Psoas muscle (tissue), 8 donors: ENCODE results near the gene TYMS. TPM values are rescaled to one million over a fixed set of nuclear protein-coding genes. Genes with fewer than 3 reads are reported as not detected.

Experiments used
- ATAC-seq, 4 donors: fragments of 200-7000 bp; cut with Tn5 transposase; one replicate each; pipeline ENCODE4 v1.9.1; 2020; ENCODE audit warnings: moderate library complexity in 3 of 4, mild to moderate bottlenecking in 2 of 4
- DNase-seq, 2 donors: peaks; one replicate each; pipeline ENCODE4 v3.0.0-alpha.2; 2020
- H3K27ac ChIP-seq: fragments of 200-600 bp; one replicate; pipeline ENCODE4 v1.8.0; 2022
- H3K27me3 ChIP-seq, 3 donors: fragments of 200-600 bp in 1 of 3; one replicate each; pipeline versions ENCODE4 v1.6.1 to v1.8.0; 2013 to 2022; ENCODE audit warnings: low read length in 2 of 3, mild to moderate bottlenecking in 2 of 3, moderate library complexity in 1 of 3; ENCODE audit not compliant: insufficient read depth in 3 of 3
- H3K36me3 ChIP-seq, 2 donors: fragments of 200-600 bp in 1 of 2; one replicate each; pipeline versions ENCODE4 v1.6.1 to v1.8.0; 2013 to 2022; ENCODE audit warnings: low read depth in 1 of 2, mild to moderate bottlenecking in 1 of 2, moderate library complexity in 1 of 2; ENCODE audit not compliant: insufficient read depth in 1 of 2
- H3K4me1 ChIP-seq: fragments of 200-600 bp; one replicate; pipeline ENCODE4 v1.8.0; 2022
- H3K4me3 ChIP-seq: fragments of 200-600 bp; one replicate; pipeline ENCODE4 v1.8.0; 2022; ENCODE audit warnings: mild to moderate bottlenecking
- H3K9me3 ChIP-seq: fragments of 200-600 bp; one replicate; pipeline ENCODE4 v1.8.0; 2022
- WGBS, 3 donors: extraction: QIAGEN DNeasy Blood & Tissue Kit; methylation state at CpG; one replicate each; pipeline versions ENCODE4 v1.1.6 to v1.1.7; 2013; 5-methylcytosine and 5-hydroxymethylcytosine counted together
- intact Hi-C, 2 donors: fragments of 100-400 bp; cut with DNase I; formaldehyde crosslinking; loops; one replicate each; pipeline versions ENCODE4 v1.11.0 to v1.14.2; 2022
- polyA plus RNA-seq, 3 donors: library from polyadenylated mRNA; stranded (reverse); fragments of 200-250 nt; gene quantifications; one replicate each; pipeline ENCODE4 v1.2.3, GENCODE V29; 2013
- total RNA-seq, 4 donors: library from RNA; stranded (reverse); fragmentation: NEBNext Ultra II Directional in 2 of 4; extraction: Animal tissue kit (Norgen Biotek cat#: 25700) in 2 of 4; gene quantifications; one replicate each; pipeline versions ENCODE4 v1.2.1 to v1.2.4, GENCODE V29; 2021 to 2023
- TF ChIP-seq, protein P1 (sequence below): fragments of 200-600 bp; IDR thresholded peaks from one replicate; pipeline ENCODE4 v1.8.0; 2022; ENCODE audit warnings: antibody characterized with exemption
- donor health status: healthy with polysubstance abuse.
- donor health status: DM: no; HTN: no; CAD: no; lungs with moderate emphysema.
- donor health status: Bipolar disorder and iron deficiency.
- donor health status: healthy.
- donor health status: DM: yes; HTN: yes; CAD: no.
- donor health status: DM: no; HTN: no; CAD: no.
- donor health status: DM: no; HTN: no; CAD: no.
- donor health status: DM: yes; HTN: yes; CAD: no.

The TYMS gene
- total and polyA plus RNA-seq, 7 donors = 0.25 to 0.65 (median 0.32) TPM; not detected in 1

DNA sequence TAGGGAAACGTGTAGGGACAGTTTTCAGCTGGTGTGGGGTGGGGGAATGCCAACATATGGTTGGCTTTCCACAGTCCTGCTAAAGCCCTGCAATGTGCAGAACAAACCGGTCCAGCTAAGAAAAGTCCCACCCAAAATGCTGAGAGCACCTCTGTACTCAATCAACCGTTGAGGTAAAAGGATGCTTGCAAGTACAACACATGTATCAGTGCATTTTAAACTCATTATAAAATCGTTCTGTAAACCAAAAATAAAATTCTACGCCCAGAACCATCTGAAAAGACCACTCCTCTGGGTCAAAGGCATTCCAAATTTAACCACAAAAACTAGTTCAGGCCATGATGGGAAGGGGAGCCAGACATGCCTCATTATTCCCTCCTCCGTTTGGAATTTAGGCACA is 2.0 kb upstream of the TYMS start:
- TF ChIP-seq, protein P1, sequence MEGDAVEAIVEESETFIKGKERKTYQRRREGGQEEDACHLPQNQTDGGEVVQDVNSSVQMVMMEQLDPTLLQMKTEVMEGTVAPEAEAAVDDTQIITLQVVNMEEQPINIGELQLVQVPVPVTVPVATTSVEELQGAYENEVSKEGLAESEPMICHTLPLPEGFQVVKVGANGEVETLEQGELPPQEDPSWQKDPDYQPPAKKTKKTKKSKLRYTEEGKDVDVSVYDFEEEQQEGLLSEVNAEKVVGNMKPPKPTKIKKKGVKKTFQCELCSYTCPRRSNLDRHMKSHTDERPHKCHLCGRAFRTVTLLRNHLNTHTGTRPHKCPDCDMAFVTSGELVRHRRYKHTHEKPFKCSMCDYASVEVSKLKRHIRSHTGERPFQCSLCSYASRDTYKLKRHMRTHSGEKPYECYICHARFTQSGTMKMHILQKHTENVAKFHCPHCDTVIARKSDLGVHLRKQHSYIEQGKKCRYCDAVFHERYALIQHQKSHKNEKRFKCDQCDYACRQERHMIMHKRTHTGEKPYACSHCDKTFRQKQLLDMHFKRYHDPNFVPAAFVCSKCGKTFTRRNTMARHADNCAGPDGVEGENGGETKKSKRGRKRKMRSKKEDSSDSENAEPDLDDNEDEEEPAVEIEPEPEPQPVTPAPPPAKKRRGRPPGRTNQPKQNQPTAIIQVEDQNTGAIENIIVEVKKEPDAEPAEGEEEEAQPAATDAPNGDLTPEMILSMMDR = no peak
- intact Hi-C loops = no loop called here

GRCh38 chr18:658001-658946 is 821 bp downstream of the TYMS start:
- H3K27ac ChIP-seq = no peak overlapping the region
- peak; percentile 77 to 81 for DNase-seq

More for the DNA sequence above, 2.0 kb upstream of the TYMS start:
- WGBS, 3 donors = 81 to 83% (median 83%) methylated on average over 6 of the region's 6 CpGs
- no peaks in the 10 kb centered on the region for H3K36me3 ChIP-seq
- ATAC-seq (no peak), DNase-seq (no peak)
- H3K27me3 ChIP-seq = peaks cover 2 to 75% (median 9%) of the 10 kb centered on the region in 3 donors
- H3K4me1 ChIP-seq = peaks cover 4% of the 10 kb centered on the region
- H3K9me3 ChIP-seq = no peaks in the 10 kb centered on the region
- no peak overlapping the region for H3K27ac ChIP-seq
- no peak overlapping the region for H3K4me3 ChIP-seq

DNA sequence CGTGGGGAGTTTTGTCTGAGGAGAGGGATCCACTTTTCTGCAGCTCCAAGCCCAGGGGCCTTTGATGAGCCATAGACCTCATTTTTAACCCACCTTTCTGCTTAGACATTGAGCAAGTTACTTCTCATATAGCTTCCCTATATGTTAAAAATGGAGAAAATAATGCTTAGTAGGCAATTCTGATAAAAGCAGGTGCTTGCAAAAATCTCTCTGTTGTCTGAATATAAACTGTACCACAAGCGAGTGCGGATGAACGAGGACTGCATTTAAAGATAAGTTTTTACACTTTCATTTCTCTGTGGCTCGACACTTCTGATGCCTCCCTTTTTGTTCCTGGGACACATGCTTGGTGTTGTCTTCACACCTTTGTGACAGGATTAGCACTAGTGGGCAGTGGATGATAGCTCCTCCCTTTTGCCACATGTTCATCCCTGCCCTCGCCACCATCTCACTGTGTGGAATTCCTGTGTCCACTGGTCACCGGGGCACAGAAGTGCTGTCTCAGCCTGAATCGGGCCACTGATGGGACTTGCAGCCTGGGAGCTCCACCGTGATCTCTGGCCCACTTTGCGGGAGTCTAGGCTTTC is 1.6 kb downstream of the TYMS start:
- Histone ChIP-seq H3K27ac (no peak overlapping the region), H3K4me3 (peak overlapping the region; percentile 76), H3K27me3 (peaks cover 0 to 54% (median 9%) of the 10 kb centered on the region in 3 donors), H3K36me3 (no peaks in the 10 kb centered on the region), H3K9me3 (no peaks in the 10 kb centered on the region), H3K4me1 (peaks cover 4% of the 10 kb centered on the region)
- intact Hi-C loops = no loop called here
- TF ChIP-seq, protein P1 = no peak
- DNase-seq (no peak), ATAC-seq (no peak)
- 77 to 85% (median 79%) methylated on average over 10 of the region's 10 CpGs for WGBS, 3 donors

More at GRCh38 chr18:658001-658946, 821 bp downstream of the TYMS start:
- TF ChIP-seq, protein P1 = no peak
- H3K4me3 ChIP-seq = peak overlapping the region; percentile 76
- 2% methylated on average over 69 to 72 of the region's 72 CpGs for WGBS, 3 donors
- H3K36me3 ChIP-seq = no peaks in the 10 kb centered on the region
- intact Hi-C loops = no loop called here
- H3K9me3 ChIP-seq = no peaks in the 10 kb centered on the region
- H3K4me1 ChIP-seq = peaks cover 4% of the 10 kb centered on the region
- peaks cover 0 to 61% (median 9%) of the 10 kb centered on the region in 3 donors for H3K27me3 ChIP-seq
- ATAC-seq = peak; percentile 46 to 82 (median 70)

GRCh38 chr18:659597-659996 is 2.1 kb downstream of the TYMS start:
- intact Hi-C loops = no loop called here
- WGBS, 3 donors = 88 to 90% (median 89%) methylated on average over 6 of the region's 6 CpGs
- no peaks in the 10 kb centered on the region for H3K36me3 ChIP-seq
- H3K4me3 ChIP-seq = no peak overlapping the region
- DNase-seq = no peak
- peaks cover 0 to 48% (median 8%) of the 10 kb centered on the region in 3 donors for H3K27me3 ChIP-seq
- peaks cover 4% of the 10 kb centered on the region for H3K4me1 ChIP-seq
- TF ChIP-seq, protein P1 = no peak
- no peaks in the 10 kb centered on the region for H3K9me3 ChIP-seq
- H3K27ac ChIP-seq = no peak overlapping the region
- ATAC-seq = no peak
